DMS79 (cell line): Measurements from ENCODE around the gene EME1.
"Not testable (repeated sequence)": the region's sequence is repeated elsewhere in the genome, so short reads cannot be mapped to it uniquely, and the experiment has no call there.

Experiments used
- DNase-seq: peaks from one replicate; lab custom pipeline; 2025; lab: John Stamatoyannopoulos, UW

Gene EME1

GRCh38 chr17:50425682-50426471 lies 52.8 kb downstream of the EME1 start, which contains the start of gene ACSF2:
ACSF2 (plus strand) TSS chr17:50426218; CDS start chr17:50426262, 44 bp downstream.
- DNase-seq, result no peak

GRCh38 chr17:50426472-50426782 lies 53.4 kb downstream of the EME1 start:
- no peak for DNase-seq

- no peak for DNase-seq
Observed at GRCh38 chr17:50426814-50427787, 54.1 kb downstream of the EME1 start.

GRCh38 chr17:50428126-50428525 lies 55.1 kb downstream of the EME1 start:
- not testable (repeated sequence) for DNase-seq

- no peak for DNase-seq
Observed at GRCh38 chr17:50428831-50429424, 55.9 kb downstream of the EME1 start.

GRCh38 chr17:50429793-50430192 lies 56.8 kb downstream of the EME1 start:
- no peak for DNase-seq
